Ovary (tissue), 3 donors: Measurements from ENCODE around the gene LRRC4.

Experiments
- POLR2A ChIP-seq: fragments of 450-650 bp; IDR thresholded peaks from one replicate; pipeline ENCODE4 v1.6.1; 2017; ENCODE audit warnings: antibody characterized with exemption, mild to moderate bottlenecking, moderate library complexity
- TF ChIP-seq, protein P1 (sequence below), 3 donors: fragments of 450-650 bp in 2 of 3; fragments of 200-600 bp in 1 of 3; IDR thresholded peaks; one replicate each; pipeline versions ENCODE4 v1.5.1 to v1.8.0; 2016 to 2022; ENCODE audit warnings: antibody characterized with exemption in 3 of 3, mild to moderate bottlenecking in 1 of 3
- donor health status: DM: no; HTN: no; CAD: no.

- no peak for TF ChIP-seq POLR2A
- TF ChIP-seq, protein P1, sequence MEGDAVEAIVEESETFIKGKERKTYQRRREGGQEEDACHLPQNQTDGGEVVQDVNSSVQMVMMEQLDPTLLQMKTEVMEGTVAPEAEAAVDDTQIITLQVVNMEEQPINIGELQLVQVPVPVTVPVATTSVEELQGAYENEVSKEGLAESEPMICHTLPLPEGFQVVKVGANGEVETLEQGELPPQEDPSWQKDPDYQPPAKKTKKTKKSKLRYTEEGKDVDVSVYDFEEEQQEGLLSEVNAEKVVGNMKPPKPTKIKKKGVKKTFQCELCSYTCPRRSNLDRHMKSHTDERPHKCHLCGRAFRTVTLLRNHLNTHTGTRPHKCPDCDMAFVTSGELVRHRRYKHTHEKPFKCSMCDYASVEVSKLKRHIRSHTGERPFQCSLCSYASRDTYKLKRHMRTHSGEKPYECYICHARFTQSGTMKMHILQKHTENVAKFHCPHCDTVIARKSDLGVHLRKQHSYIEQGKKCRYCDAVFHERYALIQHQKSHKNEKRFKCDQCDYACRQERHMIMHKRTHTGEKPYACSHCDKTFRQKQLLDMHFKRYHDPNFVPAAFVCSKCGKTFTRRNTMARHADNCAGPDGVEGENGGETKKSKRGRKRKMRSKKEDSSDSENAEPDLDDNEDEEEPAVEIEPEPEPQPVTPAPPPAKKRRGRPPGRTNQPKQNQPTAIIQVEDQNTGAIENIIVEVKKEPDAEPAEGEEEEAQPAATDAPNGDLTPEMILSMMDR (IDR thresholded peaks at IDR 0.05), result no peak
Observed at GRCh38 chr7:128060018-128060417, 28.8 kb upstream of the LRRC4 start.
